Esophagus squamous epithelium (tissue), 4 donors: ENCODE results near the gene OR6J1.

ENCODE experiments used
- POLR2A ChIP-seq, 4 donors: fragments of 450-650 bp; IDR thresholded peaks; one replicate each; pipeline ENCODE4 v1.6.1; 2017; ENCODE audit warnings: antibody characterized with exemption in 4 of 4, mild to moderate bottlenecking in 4 of 4, moderate library complexity in 3 of 4
- TF ChIP-seq, protein P1 (sequence below), 6 experiments: fragments of 450-650 bp in 4 of 6; fragments of 200-600 bp in 2 of 6; sonication (generic) in 2 of 6; IDR thresholded peaks; one replicate each; pipeline ENCODE4 v1.5.1; 2016 to 2019; ENCODE audit warnings: antibody characterized with exemption in 6 of 6, mild to moderate bottlenecking in 4 of 6, moderate library complexity in 4 of 6

DNA sequence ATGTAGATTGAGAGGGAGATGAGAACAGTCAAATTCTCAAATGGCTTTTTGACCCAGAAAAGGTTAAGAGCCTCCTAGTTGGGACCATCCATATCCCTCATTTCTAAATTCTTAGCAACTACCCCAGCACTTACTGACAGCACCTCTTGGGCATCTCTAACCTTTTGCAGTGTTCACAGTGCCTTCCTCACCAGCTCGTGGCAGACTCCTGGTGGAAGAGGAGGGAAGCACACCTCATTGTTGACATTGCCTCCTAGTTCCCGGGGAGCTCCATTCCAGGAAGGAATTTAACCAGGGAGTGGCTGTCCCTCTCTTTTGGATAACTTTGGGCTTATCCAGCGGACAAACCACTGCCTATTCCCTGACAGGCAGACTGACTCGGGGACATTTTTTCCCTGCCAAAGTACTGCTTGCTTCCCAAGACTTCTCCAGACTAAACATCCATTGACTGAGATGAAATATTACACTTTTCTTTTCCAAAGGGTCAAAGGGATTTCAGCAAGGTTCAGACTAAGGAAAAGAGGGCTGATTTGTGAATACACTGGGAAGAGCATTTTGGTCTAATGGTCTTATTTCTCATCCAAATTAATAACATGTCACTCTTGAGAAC, 9.0 kb upstream of the OR6J1 start:
- TF ChIP-seq, protein P1, sequence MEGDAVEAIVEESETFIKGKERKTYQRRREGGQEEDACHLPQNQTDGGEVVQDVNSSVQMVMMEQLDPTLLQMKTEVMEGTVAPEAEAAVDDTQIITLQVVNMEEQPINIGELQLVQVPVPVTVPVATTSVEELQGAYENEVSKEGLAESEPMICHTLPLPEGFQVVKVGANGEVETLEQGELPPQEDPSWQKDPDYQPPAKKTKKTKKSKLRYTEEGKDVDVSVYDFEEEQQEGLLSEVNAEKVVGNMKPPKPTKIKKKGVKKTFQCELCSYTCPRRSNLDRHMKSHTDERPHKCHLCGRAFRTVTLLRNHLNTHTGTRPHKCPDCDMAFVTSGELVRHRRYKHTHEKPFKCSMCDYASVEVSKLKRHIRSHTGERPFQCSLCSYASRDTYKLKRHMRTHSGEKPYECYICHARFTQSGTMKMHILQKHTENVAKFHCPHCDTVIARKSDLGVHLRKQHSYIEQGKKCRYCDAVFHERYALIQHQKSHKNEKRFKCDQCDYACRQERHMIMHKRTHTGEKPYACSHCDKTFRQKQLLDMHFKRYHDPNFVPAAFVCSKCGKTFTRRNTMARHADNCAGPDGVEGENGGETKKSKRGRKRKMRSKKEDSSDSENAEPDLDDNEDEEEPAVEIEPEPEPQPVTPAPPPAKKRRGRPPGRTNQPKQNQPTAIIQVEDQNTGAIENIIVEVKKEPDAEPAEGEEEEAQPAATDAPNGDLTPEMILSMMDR (IDR thresholded peaks at IDR 0.05), result peak in 5 of 6 experiments; percentile 76 to 90 (median 82)
- no peak for TF ChIP-seq POLR2A (IDR thresholded peaks at IDR 0.05)
